Skin epidermis (tissue), 12 donors: ENCODE measurements around the gene KCNQ4.

Source experiments
- H3K27ac ChIP-seq, 21 experiments: fragments of 200-600 bp; sonication (generic) in 11 of 21; one replicate each; pipeline ENCODE4 v1.5.0; 2020; ENCODE audit warnings: mild to moderate bottlenecking in 3 of 21, inconsistent platforms in 2 of 21, moderate library complexity in 2 of 21
- H3K4me3 ChIP-seq, 7 experiments: fragments of 200-600 bp; sonication (generic) in 2 of 7; one replicate each; pipeline ENCODE4 v1.5.0; 2020; ENCODE audit warnings: inconsistent platforms in 2 of 7, mild to moderate bottlenecking in 2 of 7, moderate library complexity in 1 of 7

KCNQ4 gene

GRCh38 chr1:40773748-40774265 is 9.8 kb upstream of the KCNQ4 start:
- H3K4me3 ChIP-seq, result no peak overlapping the region
- H3K27ac ChIP-seq, result no peak overlapping the region

- Histone ChIP-seq H3K4me3 (no peak overlapping the region), H3K27ac (no peak overlapping the region)
These were observed 9.2 kb upstream of the KCNQ4 start for GRCh38 chr1:40774266-40774998.

GRCh38 chr1:40776236-40777072 is 7.1 kb upstream of the KCNQ4 start:
- H3K27ac ChIP-seq, result no peak overlapping the region
- no peak overlapping the region for H3K4me3 ChIP-seq

GRCh38 chr1:40777224-40777970 is 6.2 kb upstream of the KCNQ4 start:
- no peak overlapping the region for H3K27ac ChIP-seq
- no peak overlapping the region for H3K4me3 ChIP-seq

GRCh38 chr1:40780678-40781607 is 2.6 kb upstream of the KCNQ4 start:
- Histone ChIP-seq H3K4me3 (no peak overlapping the region), H3K27ac (no peak overlapping the region)

- H3K4me3 ChIP-seq, result no peak overlapping the region
These were observed 2.0 kb upstream of the KCNQ4 start for GRCh38 chr1:40781608-40781971.

GRCh38 chr1:40782371-40782956 is 1.1 kb upstream of the KCNQ4 start:
- Histone ChIP-seq H3K27ac (no peak overlapping the region), H3K4me3 (no peak overlapping the region)

More at GRCh38 chr1:40781608-40781971, 2.0 kb upstream of the KCNQ4 start:
- H3K27ac ChIP-seq, result no peak overlapping the region

GRCh38 chr1:40784141-40784770 is 669 bp downstream of the KCNQ4 start:
- Histone ChIP-seq H3K27ac (peak overlapping the region in 4 of 21 experiments; percentile 18 to 38 (median 23)), H3K4me3 (peak overlapping the region in 5 of 7 experiments; percentile 6 to 44 (median 20))

GRCh38 chr1:40784771-40785151 is 1.2 kb downstream of the KCNQ4 start:
- peak overlapping the region in 4 of 21 experiments; percentile 21 to 38 (median 32) for H3K27ac ChIP-seq
- peak overlapping the region in 2 of 7 experiments; percentile 39 to 44 for H3K4me3 ChIP-seq

GRCh38 chr1:40785446-40785845 is 1.9 kb downstream of the KCNQ4 start:
- H3K4me3 ChIP-seq, result no peak overlapping the region
- H3K27ac ChIP-seq, result peak overlapping the region in 1 of 21 experiments; percentile 38

GRCh38 chr1:40786171-40786994 is 2.8 kb downstream of the KCNQ4 start:
- no peak overlapping the region for H3K4me3 ChIP-seq
- H3K27ac ChIP-seq, result peak overlapping the region in 1 of 21 experiments; percentile 30

- Histone ChIP-seq H3K27ac (no peak overlapping the region), H3K4me3 (no peak overlapping the region)
These were observed 3.6 kb downstream of the KCNQ4 start for GRCh38 chr1:40786995-40787705.

- Histone ChIP-seq H3K27ac (no peak overlapping the region), H3K4me3 (no peak overlapping the region)
These were observed 4.4 kb downstream of the KCNQ4 start for GRCh38 chr1:40787737-40788560.

GRCh38 chr1:40788561-40789341 is 5.2 kb downstream of the KCNQ4 start:
- no peak overlapping the region for H3K27ac ChIP-seq
- no peak overlapping the region for H3K4me3 ChIP-seq

- no peak overlapping the region for H3K27ac ChIP-seq
- no peak overlapping the region for H3K4me3 ChIP-seq
These were observed 5.7 kb downstream of the KCNQ4 start for GRCh38 chr1:40789342-40789598.
